Endometrial microvascular endothelial cells (primary cell): ENCODE measurements around the gene KRIT1. TPM values are rescaled to one million over a fixed set of nuclear protein-coding genes. Genes with fewer than 3 reads are reported as not detected.
"Not testable (repeated sequence)": the region's sequence is repeated elsewhere in the genome, so short reads cannot be mapped to it uniquely, and the experiment has no call there.

Source experiments
- in situ Hi-C: cut with HindIII; loops from 2 replicates; pipeline ENCODE4 v1.10.0; 2017; ENCODE audit warnings: low sequenced_read_pairs, low pct_unique_long_range_greater_than_20kb; ENCODE audit errors: inconsistent ontology term
- total RNA-seq: library from RNA; depleted of rRNA; stranded (reverse); fragments of >200 nt; gene quantifications from one replicate; pipeline ENCODE4 v1.2.3, GENCODE V29; 2015; ENCODE audit errors: inconsistent ontology term

Gene KRIT1
- total RNA-seq, 1 donor from 2014 or later = 25.9 TPM

- in situ Hi-C loops = no loop called here
These were observed 7.5 kb upstream of the KRIT1 start for GRCh38 chr7:92253251-92253650.

GRCh38 chr7:92251181-92251580 is 5.5 kb upstream of the KRIT1 start:
- in situ Hi-C loops = no loop called here

- in situ Hi-C loops = no loop called here
These were observed 4.9 kb upstream of the KRIT1 start for GRCh38 chr7:92250603-92251002.

- in situ Hi-C loops = no loop called here
These were observed 817 bp upstream of the KRIT1 start for GRCh38 chr7:92246360-92247101.

GRCh38 chr7:92244808-92245486 is 767 bp downstream of the KRIT1 start:
- in situ Hi-C loops = no loop called here

- in situ Hi-C loops = no loop called here
These were observed 2.7 kb downstream of the KRIT1 start for GRCh38 chr7:92242972-92243371.

- in situ Hi-C loops = no loop called here
These were observed 15.2 kb downstream of the KRIT1 start for GRCh38 chr7:92230547-92230946.

GRCh38 chr7:92228742-92229141 is 17.0 kb downstream of the KRIT1 start:
- in situ Hi-C loops = no loop called here

GRCh38 chr7:92228100-92228499 is 17.6 kb downstream of the KRIT1 start:
- in situ Hi-C loops = no loop called here

GRCh38 chr7:92226981-92227380 is 18.7 kb downstream of the KRIT1 start:
- in situ Hi-C loops = no loop called here

GRCh38 chr7:92221766-92222165 is 23.9 kb downstream of the KRIT1 start:
- in situ Hi-C loops = no loop called here

- in situ Hi-C loops = no loop called here
These were observed 39.0 kb downstream of the KRIT1 start for GRCh38 chr7:92206672-92207071.

- in situ Hi-C loops = no loop called here
These were observed 39.7 kb downstream of the KRIT1 start for GRCh38 chr7:92205987-92206386.

GRCh38 chr7:92200791-92201190 is 44.9 kb downstream of the KRIT1 start:
- in situ Hi-C loops = no loop called here

GRCh38 chr7:92192326-92192725 is 53.4 kb downstream of the KRIT1 start:
- in situ Hi-C loops = no loop called here

GRCh38 chr7:92189246-92189645 is 56.5 kb downstream of the KRIT1 start:
- in situ Hi-C loops = not testable (repeated sequence)

GRCh38 chr7:92184294-92184693 is 61.4 kb downstream of the KRIT1 start:
- in situ Hi-C loops = not testable (repeated sequence)

- in situ Hi-C loops = no loop called here
These were observed 66.5 kb downstream of the KRIT1 start, which contains the start of gene LRRD1 for GRCh38 chr7:92178928-92179924. Gene LRRD1 (minus strand): TSS chr7:92179142. CDS start chr7:92165202, 13,940 bp downstream.

- in situ Hi-C loops = no loop called here
These were observed 68.4 kb downstream of the KRIT1 start for GRCh38 chr7:92177362-92177761.
